T47D (cell line): ENCODE data around the gene IFNG-AS1.

Experiments used
- DNase-seq, 2 experiments: peaks; one replicate each; pipeline versions ENCODE4 v3.0.0 to v3.0.0-alpha.2; 2011 to 2012; ENCODE audit warnings: low read depth in 1 of 2, low spot score in 1 of 2
- JUND ChIP-seq: IDR thresholded peaks from 2 replicates; pipeline ENCODE4 v1.6.1; 2012; ENCODE audit warnings: low read depth
- in situ Hi-C: cut with HindIII; loops from 2 replicates; pipeline ENCODE4 v1.10.0; 2016; ENCODE audit warnings: low sequenced_read_pairs, low pct_unique_long_range_greater_than_20kb

Gene IFNG-AS1

DNA sequence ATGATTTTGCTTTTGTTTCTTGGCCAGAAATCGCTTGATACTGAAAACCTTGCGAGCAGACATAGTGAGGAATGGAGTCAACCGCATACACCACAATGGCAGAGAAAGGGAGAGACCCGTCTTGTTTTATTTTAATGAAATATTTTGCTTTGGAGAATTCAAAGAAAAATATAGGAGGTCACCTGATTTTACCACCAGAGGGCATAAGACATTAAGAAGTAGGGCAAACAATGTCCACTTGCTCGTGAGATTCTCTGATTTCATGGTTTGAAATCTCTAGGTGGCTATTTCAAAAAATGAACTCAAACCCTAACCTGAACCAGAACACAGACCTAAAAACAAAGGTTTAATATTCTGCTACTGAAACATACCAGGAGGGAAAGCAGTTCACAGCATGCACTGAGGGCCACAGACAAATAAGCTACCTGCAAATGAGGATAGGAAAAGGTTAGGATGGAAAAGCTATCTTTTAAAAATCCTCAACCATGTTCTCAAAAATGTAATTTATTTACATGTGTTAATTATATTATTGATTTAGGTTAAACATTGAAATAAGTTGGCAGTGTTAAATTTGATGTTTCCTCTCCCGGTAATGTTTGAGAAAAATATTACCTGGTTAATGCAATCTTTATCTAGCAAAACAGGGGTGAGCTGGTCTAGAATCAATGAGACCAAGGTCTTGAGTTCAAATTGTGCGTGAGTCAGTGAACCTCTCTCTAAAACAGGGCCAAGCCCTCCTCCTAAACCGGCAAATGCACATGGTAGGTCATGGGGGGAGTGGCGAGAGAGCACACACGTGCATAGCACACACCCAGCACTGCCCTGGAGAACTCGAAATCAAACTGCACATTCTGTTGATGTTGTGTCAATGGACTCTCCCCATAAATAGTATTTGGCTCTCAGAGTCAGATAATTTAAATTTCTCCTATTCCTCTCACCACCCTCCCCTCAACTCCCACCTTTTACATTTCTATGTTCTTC is 12.5 kb downstream of the IFNG-AS1 start:
- no peak for TF ChIP-seq JUND
- DNase-seq: peak in 1 of 2 experiments; percentile 27
- in situ Hi-C loops: no loop called here

DNA sequence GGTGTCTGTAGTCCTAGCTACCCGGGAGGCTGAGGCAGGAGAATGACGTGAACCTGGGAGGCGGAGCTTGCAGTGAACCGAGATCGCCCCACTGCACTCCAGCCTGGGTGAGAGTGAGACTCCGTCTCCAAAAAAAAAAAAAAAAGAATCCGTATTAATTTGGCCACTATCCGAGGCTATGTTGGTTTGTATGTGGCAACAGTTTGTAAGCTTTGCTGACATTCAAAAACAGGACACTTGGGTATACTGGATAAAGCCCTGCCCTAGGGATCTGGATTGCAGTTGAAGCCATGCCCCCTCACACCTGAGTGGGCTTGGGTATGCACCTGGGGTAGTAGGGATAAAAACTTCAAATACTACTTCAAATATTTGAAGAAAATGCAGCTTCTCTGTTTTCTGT is 14.5 kb downstream of the IFNG-AS1 start:
- no peak for DNase-seq

DNA sequence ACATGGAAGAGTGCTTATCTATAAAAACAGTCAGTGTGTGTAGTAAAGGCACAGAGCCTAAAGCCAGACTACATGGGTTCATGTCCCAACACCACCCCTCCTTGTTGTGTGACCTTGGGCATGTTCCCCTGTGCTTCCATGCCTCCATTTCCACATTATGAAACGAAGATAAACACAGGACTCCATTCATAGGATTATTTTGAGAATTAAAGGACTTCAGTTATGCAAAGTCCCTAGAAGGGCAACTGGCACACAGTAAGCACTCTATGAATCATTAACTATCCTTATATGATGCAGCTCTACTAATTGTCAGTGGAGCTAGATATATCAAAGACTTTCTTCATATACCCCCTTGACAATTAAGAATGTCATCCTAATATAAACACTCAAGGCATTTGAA is 17.8 kb downstream of the IFNG-AS1 start:
- in situ Hi-C loops: no loop called here
- no peak for DNase-seq
- no peak for TF ChIP-seq JUND

More for the DNA sequence above, 14.5 kb downstream of the IFNG-AS1 start:
- in situ Hi-C loops: no loop called here
- TF ChIP-seq JUND: no peak

DNA sequence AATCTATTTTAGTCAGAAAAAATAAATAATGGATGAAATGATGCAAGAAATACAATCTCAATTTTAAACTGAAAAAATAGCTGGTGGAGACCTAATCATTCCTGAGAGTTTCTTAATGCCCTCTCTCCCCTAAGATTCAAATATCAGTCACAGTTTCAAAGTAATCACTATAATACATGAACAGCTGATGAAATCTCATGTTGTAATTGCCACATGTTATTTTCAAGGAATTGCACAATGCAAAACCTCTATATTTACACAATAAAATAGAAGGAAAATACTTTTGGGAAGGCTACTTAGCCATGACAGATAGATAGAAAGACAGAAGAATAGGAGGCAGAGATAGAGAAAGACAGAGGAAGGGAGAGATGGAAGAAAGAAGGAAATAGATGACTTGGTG is 18.2 kb downstream of the IFNG-AS1 start:
- no peak for TF ChIP-seq JUND
- in situ Hi-C loops: no loop called here
- no peak for DNase-seq

DNA sequence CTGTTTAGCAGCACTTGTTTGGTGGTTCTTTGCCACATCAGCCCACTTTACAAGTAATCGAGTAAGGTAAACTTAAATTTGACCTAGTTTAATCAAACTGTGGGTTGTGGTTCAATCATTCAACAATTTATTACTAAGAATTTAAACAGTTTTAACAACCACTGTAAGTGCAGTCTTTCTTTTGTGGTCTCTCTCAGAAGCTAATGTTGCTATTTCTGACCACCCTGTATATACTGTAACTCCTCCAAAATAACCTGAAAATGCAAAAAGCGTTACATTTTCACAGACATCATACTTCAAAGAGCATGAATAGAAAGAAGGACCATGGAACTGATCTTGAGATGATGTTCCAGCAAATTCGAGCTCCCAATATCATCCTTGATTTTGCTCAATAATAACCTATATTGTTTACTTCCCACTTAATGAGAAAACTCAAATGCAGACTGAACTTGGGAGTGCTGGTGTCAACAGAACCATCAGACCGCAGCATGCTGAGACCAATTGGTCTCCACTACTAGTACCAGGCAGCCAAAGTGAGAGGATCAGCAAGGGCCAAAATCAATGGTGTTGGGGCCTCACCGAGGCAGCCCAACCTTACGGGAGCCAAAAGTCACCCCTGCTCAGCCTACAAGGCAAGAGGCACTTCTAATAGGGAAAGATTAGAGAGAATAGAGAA is 22.1 kb downstream of the IFNG-AS1 start:
- TF ChIP-seq JUND: no peak
- in situ Hi-C loops: no loop called here
- no peak for DNase-seq

DNA sequence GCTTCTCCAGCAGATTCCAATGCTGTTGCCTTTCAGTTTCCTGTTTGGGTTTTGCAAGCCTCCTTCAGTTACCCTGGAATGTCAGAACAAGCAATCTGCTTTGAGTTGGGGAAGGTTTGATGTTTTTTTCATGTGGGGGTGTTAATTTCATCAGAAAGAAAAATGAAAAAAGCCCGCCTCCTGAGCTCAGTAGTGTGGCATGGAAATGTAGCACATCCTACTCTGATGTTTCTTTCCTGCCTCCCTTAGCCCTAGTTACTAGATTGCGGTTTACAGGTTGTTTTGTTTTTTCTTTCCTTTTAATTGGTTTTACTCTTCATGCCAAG is 22.6 kb downstream of the IFNG-AS1 start:
- in situ Hi-C loops: no loop called here
- DNase-seq: no peak
- no peak for TF ChIP-seq JUND

DNA sequence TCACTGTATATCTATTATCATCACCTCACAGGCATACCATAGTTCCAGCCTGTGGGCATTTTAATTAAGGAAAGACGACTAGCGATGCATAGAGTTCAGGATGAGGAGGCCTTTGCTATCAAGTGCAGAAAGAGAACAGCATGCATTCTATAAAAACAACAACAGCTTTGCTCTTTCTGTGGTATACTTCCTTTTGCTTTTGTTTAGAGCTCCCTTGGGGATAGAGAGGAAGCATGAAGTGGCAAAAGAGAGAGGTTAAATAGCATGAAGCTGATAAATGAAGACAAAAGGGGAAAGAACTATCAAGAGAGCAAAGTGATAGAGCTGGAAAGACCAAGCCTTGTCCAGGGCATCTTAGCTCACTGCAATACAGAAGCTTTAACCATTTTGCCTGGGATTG is 23.5 kb downstream of the IFNG-AS1 start:
- DNase-seq: no peak
- no peak for TF ChIP-seq JUND
- in situ Hi-C loops: no loop called here

DNA sequence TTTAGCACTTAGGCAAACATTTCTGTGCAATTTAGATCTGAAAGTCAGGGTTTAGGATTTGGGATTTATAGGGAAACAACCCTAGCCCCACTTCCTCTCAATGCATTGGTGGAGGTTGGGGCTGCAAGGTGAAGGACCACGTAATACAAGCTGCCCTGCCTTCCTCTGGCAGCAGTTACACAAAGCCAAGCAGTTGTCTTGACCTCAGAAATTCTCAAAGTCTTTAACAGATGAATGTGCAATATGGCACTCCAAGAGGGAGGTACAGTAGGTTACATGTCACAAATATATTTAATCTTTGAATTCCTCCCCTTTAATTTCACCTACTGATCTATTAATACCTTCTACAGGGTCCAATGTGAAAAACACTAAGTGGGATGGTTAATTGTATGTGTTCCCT is 23.9 kb downstream of the IFNG-AS1 start:
- in situ Hi-C loops: no loop called here
- no peak for DNase-seq

DNA sequence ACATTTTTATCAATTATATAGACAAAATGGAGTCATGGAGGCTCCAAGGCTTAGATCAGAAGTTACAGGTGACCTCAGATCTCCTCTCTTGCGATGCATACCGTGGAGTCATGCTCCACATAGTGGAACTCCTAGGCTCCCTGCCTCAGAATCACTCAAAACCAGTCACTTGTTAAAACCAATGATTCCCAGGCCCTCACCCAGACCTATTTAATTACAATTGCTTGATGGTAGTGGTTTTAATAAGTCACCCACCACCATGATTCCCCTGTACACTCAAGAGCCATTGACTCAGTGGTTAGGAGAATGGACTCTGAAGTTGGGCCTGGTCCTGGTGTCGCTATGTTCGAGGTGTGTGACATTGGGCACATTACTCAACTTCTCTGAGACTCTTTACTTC is 26.9 kb downstream of the IFNG-AS1 start:
- TF ChIP-seq JUND: no peak
- in situ Hi-C loops: no loop called here
- no peak for DNase-seq

More for the DNA sequence above, 23.9 kb downstream of the IFNG-AS1 start:
- TF ChIP-seq JUND: no peak

DNA sequence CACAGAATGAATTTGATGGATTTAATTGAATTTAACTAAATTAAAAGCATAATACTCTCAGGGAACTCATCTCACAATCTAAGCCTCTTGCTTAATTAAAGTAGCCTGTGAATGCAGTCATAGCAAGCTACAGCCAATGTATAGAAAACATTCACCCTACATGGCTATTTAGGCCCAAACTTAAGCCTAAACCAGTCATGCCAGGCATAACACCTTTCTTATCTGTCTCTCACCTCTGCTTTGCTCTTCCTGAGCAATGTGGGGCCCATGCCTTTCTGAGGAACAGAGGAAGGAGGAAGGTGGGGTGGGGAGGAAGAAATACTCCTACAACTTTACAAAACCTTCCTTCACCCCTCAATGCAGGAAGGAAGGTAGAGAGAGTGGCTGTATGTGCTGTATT is 29.1 kb downstream of the IFNG-AS1 start:
- DNase-seq: no peak
- no peak for TF ChIP-seq JUND
- in situ Hi-C loops: no loop called here

DNA sequence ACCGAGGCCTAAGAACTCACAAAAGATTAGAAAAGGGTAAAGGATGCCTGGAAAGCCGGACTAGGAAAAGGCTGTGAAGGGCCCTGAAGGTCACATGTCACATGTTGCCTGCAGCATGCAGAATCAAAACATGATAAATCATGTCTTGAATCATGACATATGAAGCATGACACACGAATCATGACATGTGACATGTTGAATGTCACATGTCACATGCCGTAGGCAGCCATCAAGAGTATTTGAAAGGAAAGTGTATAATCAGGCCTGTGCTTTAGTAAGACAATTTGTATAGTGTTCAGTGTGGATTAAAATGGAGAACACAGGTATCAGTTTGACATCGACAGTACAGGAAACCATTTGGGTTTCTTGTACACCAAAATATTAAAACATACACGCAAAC is 30.8 kb downstream of the IFNG-AS1 start:
- TF ChIP-seq JUND: no peak
- DNase-seq: no peak
- in situ Hi-C loops: no loop called here

DNA sequence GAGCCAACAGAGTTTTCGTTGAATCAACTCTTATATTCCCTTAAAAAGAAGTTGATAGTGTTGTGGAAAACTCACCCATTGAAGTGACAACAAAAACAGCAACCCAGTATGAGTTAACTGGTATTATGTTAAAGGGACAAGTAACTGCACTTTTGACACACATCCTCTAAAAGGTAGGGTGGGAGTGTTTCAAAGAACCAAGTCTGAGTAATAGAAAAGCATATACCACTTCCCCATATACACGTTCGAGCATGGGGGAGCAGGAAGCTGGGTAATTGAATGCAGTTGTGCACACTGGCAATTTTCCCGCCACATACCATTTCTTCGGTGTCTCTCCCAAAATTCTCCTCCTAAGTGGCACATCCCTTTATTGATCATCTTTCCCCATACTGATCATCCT is 31.5 kb downstream of the IFNG-AS1 start:
- in situ Hi-C loops: no loop called here
- no peak for TF ChIP-seq JUND
- DNase-seq: no peak

DNA sequence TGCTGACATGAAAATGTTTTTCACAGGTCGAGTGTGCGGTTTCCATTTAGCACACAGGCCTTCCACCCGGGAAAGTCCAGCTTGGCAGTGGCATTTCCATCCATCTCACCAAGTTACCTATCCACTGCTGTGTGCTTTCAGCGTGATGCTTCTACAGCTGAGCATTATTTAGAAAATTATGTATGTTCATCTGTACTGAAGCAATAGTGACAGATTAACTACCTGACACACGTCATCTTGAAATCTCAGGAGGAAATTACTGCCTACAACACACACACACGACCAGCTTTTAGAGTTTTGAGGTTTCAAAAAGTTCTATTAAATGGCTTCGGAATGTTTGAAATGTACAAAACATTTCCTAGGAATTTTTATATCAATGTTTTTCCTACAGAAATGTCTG is 39.4 kb downstream of the IFNG-AS1 start:
- no peak for DNase-seq
- in situ Hi-C loops: no loop called here
- TF ChIP-seq JUND: no peak
